ENCODE measurements around the gene LRRC8D. TPM values are rescaled to one million over a fixed set of nuclear protein-coding genes. Genes with fewer than 3 reads are reported as not detected.

The LRRC8D gene
- total RNA-seq, 1 experiment from 2014 or later: 37.2 TPM

DNA sequence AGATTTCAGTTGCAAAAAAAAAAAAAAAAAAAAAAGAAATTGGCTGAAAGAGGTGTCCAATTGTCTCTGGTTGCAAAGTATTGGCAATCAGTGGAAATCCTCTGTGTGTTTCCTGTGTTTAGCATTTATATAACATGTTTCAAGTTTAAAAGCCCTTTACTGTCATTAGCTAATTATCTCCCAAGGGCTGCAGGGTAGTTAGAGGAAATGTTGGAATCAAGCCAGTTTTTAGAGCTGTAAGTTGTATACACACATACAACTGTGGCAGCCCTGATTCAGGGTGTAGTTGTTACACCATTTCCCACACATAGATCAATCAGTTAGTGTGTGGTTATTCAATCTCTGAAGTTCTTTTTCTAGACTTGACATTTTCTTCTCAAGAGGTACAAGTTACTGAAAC, 165.2 kb downstream of the LRRC8D start:
- H3K4me3 Mint-ChIP-seq: no peak overlapping the region
- no peaks in the 10 kb centered on the region for H3K79me2 ChIP-seq (ENCODE audit: insufficient read depth, low read length)
- peaks cover 12 to 16% of the 10 kb centered on the region in 2 experiments for H3K4me1 Mint-ChIP-seq
- no peak overlapping the region for H3K14ac ChIP-seq (ENCODE audit: insufficient read depth, low read length)
- H3K27ac Mint-ChIP-seq: no peak overlapping the region
- no peak overlapping the region for H3K27ac ChIP-seq (ENCODE audit: insufficient read length, low read depth, low read length)
- H3K27me3 Mint-ChIP-seq (ENCODE audit: low read depth): no peaks in the 10 kb centered on the region
- TF ChIP-seq, protein P1, sequence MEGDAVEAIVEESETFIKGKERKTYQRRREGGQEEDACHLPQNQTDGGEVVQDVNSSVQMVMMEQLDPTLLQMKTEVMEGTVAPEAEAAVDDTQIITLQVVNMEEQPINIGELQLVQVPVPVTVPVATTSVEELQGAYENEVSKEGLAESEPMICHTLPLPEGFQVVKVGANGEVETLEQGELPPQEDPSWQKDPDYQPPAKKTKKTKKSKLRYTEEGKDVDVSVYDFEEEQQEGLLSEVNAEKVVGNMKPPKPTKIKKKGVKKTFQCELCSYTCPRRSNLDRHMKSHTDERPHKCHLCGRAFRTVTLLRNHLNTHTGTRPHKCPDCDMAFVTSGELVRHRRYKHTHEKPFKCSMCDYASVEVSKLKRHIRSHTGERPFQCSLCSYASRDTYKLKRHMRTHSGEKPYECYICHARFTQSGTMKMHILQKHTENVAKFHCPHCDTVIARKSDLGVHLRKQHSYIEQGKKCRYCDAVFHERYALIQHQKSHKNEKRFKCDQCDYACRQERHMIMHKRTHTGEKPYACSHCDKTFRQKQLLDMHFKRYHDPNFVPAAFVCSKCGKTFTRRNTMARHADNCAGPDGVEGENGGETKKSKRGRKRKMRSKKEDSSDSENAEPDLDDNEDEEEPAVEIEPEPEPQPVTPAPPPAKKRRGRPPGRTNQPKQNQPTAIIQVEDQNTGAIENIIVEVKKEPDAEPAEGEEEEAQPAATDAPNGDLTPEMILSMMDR (conservative IDR thresholded peaks at IDR 0.05): no peak
- H3K4me1 ChIP-seq (ENCODE audit: insufficient read depth, low read length): no peaks in the 10 kb centered on the region
- no peak overlapping the region for H2BK12ac ChIP-seq (ENCODE audit: insufficient read length, low read depth, low read length)
- H3K27me3 ChIP-seq (ENCODE audit: insufficient read depth, low read length): no peaks in the 10 kb centered on the region
- no peak overlapping the region for H2BK20ac ChIP-seq (ENCODE audit: low read depth, low read length, poor library complexity, severe bottlenecking)
- H3K18ac ChIP-seq (ENCODE audit: insufficient read length, low read depth, low read length): no peak overlapping the region
- H3K4me2 ChIP-seq (ENCODE audit: insufficient read depth, insufficient read length, low read length): no peak overlapping the region
- no peak overlapping the region for H2BK15ac ChIP-seq (ENCODE audit: low read depth, low read length)
- no peak for DNase-seq
- H3K79me1 ChIP-seq (ENCODE audit: insufficient read depth, low read depth, low read length, poor library complexity, severe bottlenecking): no peaks in the 10 kb centered on the region
- no peak overlapping the region for H3K9ac ChIP-seq (ENCODE audit: extremely low read depth, insufficient read length, low read length)
- no peaks in the 10 kb centered on the region for H3K9me3 ChIP-seq (ENCODE audit: control insufficient read depth, low read depth, low read length)
- H3K9me3 Mint-ChIP-seq: no peaks in the 10 kb centered on the region
- no peak overlapping the region for H2BK5ac ChIP-seq (ENCODE audit: insufficient read length, low read length)
- 0 out of 7 replicates have a peak, but pooled peaks cover 0 to 4% (median 0%) of the 10 kb centered on the region in 3 experiments for H3K36me3 Mint-ChIP-seq (ENCODE audit: insufficient read depth in 1 of 3, low read depth in 3 of 3)
- H2BK120ac ChIP-seq (ENCODE audit: low read depth, low read length, poor library complexity, severe bottlenecking): no peak overlapping the region
- no peak overlapping the region for H3K23ac ChIP-seq (ENCODE audit: insufficient read length, low read depth, low read length)
- no peak overlapping the region for H3K4ac ChIP-seq (ENCODE audit: low read depth, low read length)
- H4K91ac ChIP-seq (ENCODE audit: insufficient read length, low read depth, low read length): no peak overlapping the region
- H3K56ac ChIP-seq (ENCODE audit: insufficient read length, low read depth, low read length): no peak overlapping the region
- no peaks in the 10 kb centered on the region for H4K20me1 ChIP-seq (ENCODE audit: control insufficient read depth, insufficient read depth, insufficient read length)
- no peak overlapping the region for H2AK5ac ChIP-seq (ENCODE audit: insufficient read length, low read length)
- no peak overlapping the region for H3T11ph ChIP-seq (ENCODE audit: low read length)
- H2AFZ ChIP-seq (ENCODE audit: low read length): no peak overlapping the region
- H3K23me2 ChIP-seq (ENCODE audit: insufficient read length, low read depth, low read length, poor library complexity, severe bottlenecking): no peaks in the 10 kb centered on the region
- H4K5ac ChIP-seq (ENCODE audit: insufficient read length, low read depth, low read length): no peak overlapping the region
- H4K8ac ChIP-seq (replicated peaks; ENCODE audit: insufficient read length, low read depth, low read length): no peak overlapping the region

Other genes starting within 250 kb of the LRRC8D start
- gene LRRC8C, start 187.9 kb upstream of the LRRC8D start, total RNA-seq (2021): 1.8 and 1.9 TPM in 2 replicates
- gene ZNF326, start 174.1 kb downstream of the LRRC8D start, total RNA-seq (2021): 39.0 and 39.9 TPM in 2 replicates

Measured in H9 (cell line).